ENCODE measurements around the gene SEMA4D.

SEMA4D gene

DNA sequence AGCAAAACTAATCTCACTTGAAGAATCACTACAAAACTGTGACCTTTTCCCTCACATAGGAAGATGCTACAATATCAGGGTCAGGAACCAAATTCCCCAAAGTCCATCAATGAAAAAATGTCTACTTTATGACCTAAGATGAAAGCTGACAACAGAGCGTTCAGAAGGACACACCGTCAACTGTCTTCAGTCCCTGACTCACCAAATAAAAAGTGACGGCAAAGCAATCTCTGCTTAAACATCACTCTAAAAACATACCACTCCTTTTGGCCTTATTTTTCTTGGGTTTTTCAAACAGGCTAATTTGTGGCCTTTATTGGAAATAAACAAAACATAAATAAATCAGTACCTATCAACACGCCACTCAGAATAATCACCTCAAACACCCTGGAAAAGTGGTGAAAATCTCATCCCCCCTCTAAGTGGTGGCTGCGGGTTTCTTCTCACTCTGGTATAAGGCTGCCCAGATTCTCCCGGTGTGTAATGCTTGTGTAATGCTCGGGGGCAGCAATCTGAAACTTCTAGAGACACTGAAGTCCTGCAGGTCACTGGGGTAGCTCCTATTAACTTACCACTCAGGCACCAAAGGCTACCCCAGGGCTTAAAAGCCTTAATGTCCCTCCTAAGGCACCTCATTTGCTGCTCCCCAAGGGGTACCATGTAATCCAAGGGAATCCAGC lies 29.5 kb downstream of the SEMA4D start:
- H4K20me1 ChIP-seq (ENCODE audit: insufficient read depth, low read length): 0 out of 2 replicates have a peak, but pooled peaks cover 7% of the 10 kb centered on the region
- H3K27me3 ChIP-seq (ENCODE audit: low read depth, low read length): peaks cover 10% of the 10 kb centered on the region; the same call in 1 of the 2 replicates
- no peak overlapping the region for H3K9ac ChIP-seq (ENCODE audit: low read length)
- H3K4me2 ChIP-seq (ENCODE audit: low read length): no peak overlapping the region
- H3K36me3 ChIP-seq (replicated peaks; ENCODE audit: low read depth, low read length): no peaks in the 10 kb centered on the region
- H3K27ac ChIP-seq (ENCODE audit: low read length): no peak overlapping the region
- TF ChIP-seq CTCF (IDR thresholded peaks at IDR 0.05; ENCODE audit: low read depth, low read length): no peak
- no peak for TF ChIP-seq EZH2phosphoT487 (IDR thresholded peaks at IDR 0.05; ENCODE audit: low read depth)
- H2AFZ ChIP-seq (ENCODE audit: low read depth, low read length): no peak overlapping the region
- peaks cover 4% of the 10 kb centered on the region; the same call in 1 of the 2 replicates for H3K79me2 ChIP-seq (ENCODE audit: low read length)
- H3K4me3 ChIP-seq (ENCODE audit: low read length): no peak overlapping the region
- H3K4me1 ChIP-seq (ENCODE audit: low read length): peaks cover 40% of the 10 kb centered on the region
- no peaks in the 10 kb centered on the region for H3K9me3 ChIP-seq (ENCODE audit: insufficient read depth, low read length)

GRCh38 chr9:89467278-89467625 lies 30.7 kb downstream of the SEMA4D start:
- Histone ChIP-seq H3K4me2 (ENCODE audit: low read length) (peak overlapping the region; percentile 79), H4K20me1 (ENCODE audit: insufficient read depth, low read length) (0 out of 2 replicates have a peak, but pooled peaks cover 9% of the 10 kb centered on the region), H3K27me3 (ENCODE audit: low read depth, low read length) (peaks cover 10% of the 10 kb centered on the region; the same call in 1 of the 2 replicates), H3K36me3 (replicated peaks; ENCODE audit: low read depth, low read length) (no peaks in the 10 kb centered on the region), H3K4me3 (ENCODE audit: low read length) (peak overlapping the region; percentile 45), H3K4me1 (ENCODE audit: low read length) (peaks cover 45% of the 10 kb centered on the region), H3K9ac (ENCODE audit: low read length) (no peak overlapping the region), H3K9me3 (ENCODE audit: insufficient read depth, low read length) (no peaks in the 10 kb centered on the region), H2AFZ (ENCODE audit: low read depth, low read length) (peak overlapping the region; percentile 1; the same call in 1 of the 2 replicates), H3K27ac (ENCODE audit: low read length) (peak overlapping the region; percentile 41), H3K79me2 (ENCODE audit: low read length) (peaks cover 4% of the 10 kb centered on the region; the same call in 1 of the 2 replicates)
- TF ChIP-seq EZH2phosphoT487 (IDR thresholded peaks at IDR 0.05; ENCODE audit: low read depth) (no peak), CTCF (IDR thresholded peaks at IDR 0.05; ENCODE audit: low read depth, low read length) (no peak)

GRCh38 chr9:89466451-89467277 lies 31.2 kb downstream of the SEMA4D start:
- no peaks in the 10 kb centered on the region for H3K36me3 ChIP-seq (replicated peaks; ENCODE audit: low read depth, low read length)
- no peak for TF ChIP-seq CTCF (IDR thresholded peaks at IDR 0.05; ENCODE audit: low read depth, low read length)
- TF ChIP-seq EZH2phosphoT487 (IDR thresholded peaks at IDR 0.05; ENCODE audit: low read depth): no peak
- peaks cover 10% of the 10 kb centered on the region; the same call in 1 of the 2 replicates for H3K27me3 ChIP-seq (ENCODE audit: low read depth, low read length)
- peak overlapping the region; percentile 1; the same call in 1 of the 2 replicates for H2AFZ ChIP-seq (ENCODE audit: low read depth, low read length)
- H3K4me1 ChIP-seq (ENCODE audit: low read length): peaks cover 45% of the 10 kb centered on the region
- H4K20me1 ChIP-seq (ENCODE audit: insufficient read depth, low read length): 0 out of 2 replicates have a peak, but pooled peaks cover 7% of the 10 kb centered on the region
- H3K4me3 ChIP-seq (ENCODE audit: low read length): peak overlapping the region; percentile 45
- H3K4me2 ChIP-seq (ENCODE audit: low read length): peak overlapping the region; percentile 79
- peak overlapping the region; percentile 41 for H3K27ac ChIP-seq (ENCODE audit: low read length)
- H3K79me2 ChIP-seq (ENCODE audit: low read length): peaks cover 4% of the 10 kb centered on the region; the same call in 1 of the 2 replicates
- H3K9me3 ChIP-seq (ENCODE audit: insufficient read depth, low read length): no peaks in the 10 kb centered on the region
- no peak overlapping the region for H3K9ac ChIP-seq (ENCODE audit: low read length)
